GM19467 (cell line): ENCODE measurements around the gene CLCN7.
A peak's percentile ranks its signal among the peaks of the same experiment; 100 is the strongest.

Experiments used
- ATAC-seq: cut with Tn5 transposase; IDR thresholded peaks from one replicate; pipeline ENCODE4 v1.9.1; 2021; ENCODE audit warnings: mild to moderate bottlenecking, moderate library complexity; ENCODE audit not compliant: unreplicated experiment

CLCN7 gene

GRCh38 chr16:1474796-1475551 is at the start of gene CLCN7:
Gene CLCN7, minus strand, starts transcription at chr16:1475028. Its CDS starts 54 bp downstream, at chr16:1474974.
- ATAC-seq = peak; percentile 67

- ATAC-seq = no peak
Measured at GRCh38 chr16:1524366-1524765, 49.5 kb upstream of the CLCN7 start.

- no peak for ATAC-seq
Measured at GRCh38 chr16:1523581-1524245, 48.9 kb upstream of the CLCN7 start.

GRCh38 chr16:1520461-1520860 is 45.6 kb upstream of the CLCN7 start:
- ATAC-seq = no peak

- ATAC-seq = no peak
Measured at GRCh38 chr16:1519831-1520230, 45.0 kb upstream of the CLCN7 start.

- ATAC-seq = no peak
Measured at GRCh38 chr16:1518626-1519135, 43.9 kb upstream of the CLCN7 start.

GRCh38 chr16:1514507-1514906 is 39.7 kb upstream of the CLCN7 start:
- no peak for ATAC-seq

- ATAC-seq = no peak
Measured at GRCh38 chr16:1512774-1513173, 37.9 kb upstream of the CLCN7 start.

- no peak for ATAC-seq
Measured at GRCh38 chr16:1511662-1512569, 37.1 kb upstream of the CLCN7 start.

- ATAC-seq = no peak
Measured at GRCh38 chr16:1510941-1511351, 36.1 kb upstream of the CLCN7 start.

- no peak for ATAC-seq
Measured at GRCh38 chr16:1510272-1510671, 35.4 kb upstream of the CLCN7 start.

- no peak for ATAC-seq
Measured at GRCh38 chr16:1509307-1510221, 34.7 kb upstream of the CLCN7 start.

- no peak for ATAC-seq
Measured at GRCh38 chr16:1508494-1509187, 33.8 kb upstream of the CLCN7 start.

GRCh38 chr16:1506494-1507213 is 31.8 kb upstream of the CLCN7 start:
- no peak for ATAC-seq

- ATAC-seq = no peak
Measured at GRCh38 chr16:1505912-1506311, 31.1 kb upstream of the CLCN7 start.

- ATAC-seq = no peak
Measured at GRCh38 chr16:1505073-1505844, 30.4 kb upstream of the CLCN7 start.

- ATAC-seq = no peak
Measured at GRCh38 chr16:1503110-1503955, 28.5 kb upstream of the CLCN7 start.
